Endodermal cell (in vitro differentiated cells): ENCODE data around the gene VCPKMT. TPM values are rescaled to one million over a fixed set of nuclear protein-coding genes. Genes with fewer than 3 reads are reported as not detected.

ENCODE experiments used
- DNase-seq: peaks from one replicate; pipeline ENCODE4 v3.0.0-alpha.2; 2017
- H3K27ac ChIP-seq: 2 replicates; pipeline ENCODE4 v1.5.1; 2013; ENCODE audit warnings: mild to moderate bottlenecking, low read depth, low read length, moderate library complexity
- H3K27me3 ChIP-seq: 2 replicates; pipeline ENCODE4 v1.6.1; 2013; ENCODE audit warnings: mild to moderate bottlenecking, low read length, moderate library complexity; ENCODE audit not compliant: insufficient read depth, control insufficient read depth, poor library complexity, severe bottlenecking
- H3K36me3 ChIP-seq: 2 replicates; pipeline ENCODE4 v1.7.0; 2013; ENCODE audit warnings: mild to moderate bottlenecking, low read length, moderate library complexity; ENCODE audit not compliant: control insufficient read depth, insufficient read depth
- H3K4me1 ChIP-seq: one replicate; pipeline ENCODE4 v1.7.0; 2013; ENCODE audit warnings: low read length; ENCODE audit not compliant: control insufficient read depth, insufficient read depth
- H3K4me3 ChIP-seq: 2 replicates; pipeline ENCODE4 v1.5.1; 2013; ENCODE audit warnings: mild to moderate bottlenecking, low read length, moderate library complexity
- H3K9ac ChIP-seq: 2 replicates; pipeline ENCODE4 v1.6.1; 2013; ENCODE audit warnings: mild to moderate bottlenecking, low read length, moderate library complexity; ENCODE audit not compliant: poor library complexity, severe bottlenecking; ENCODE audit errors: extremely low read depth
- H3K9me3 ChIP-seq: 2 replicates; pipeline ENCODE4 v1.6.1; 2013; ENCODE audit warnings: mild to moderate bottlenecking, low read length, moderate library complexity; ENCODE audit not compliant: control insufficient read depth
- H3K27ac Mint-ChIP-seq: 2 replicates; pipeline ENCODE4 v1.8.0; 2020; ENCODE audit warnings: mixed read lengths
- H3K27me3 Mint-ChIP-seq: 2 replicates; pipeline ENCODE4 v1.8.0; 2021; ENCODE audit warnings: mild to moderate bottlenecking, mixed read lengths; ENCODE audit not compliant: insufficient read depth
- H3K36me3 Mint-ChIP-seq: 2 replicates; pipeline ENCODE4 v1.8.0; 2020; ENCODE audit warnings: low read depth, mixed read lengths
- H3K4me1 Mint-ChIP-seq: 2 replicates; pipeline ENCODE4 v1.8.0; 2020; ENCODE audit warnings: mixed read lengths
- H3K4me3 Mint-ChIP-seq: 2 replicates; pipeline ENCODE4 v1.8.0; 2020; ENCODE audit warnings: mild to moderate bottlenecking, moderate library complexity, mixed read lengths
- H3K9me3 Mint-ChIP-seq: 2 replicates; pipeline ENCODE4 v1.8.0; 2020; ENCODE audit warnings: mild to moderate bottlenecking, mixed read lengths
- CTCF ChIP-seq: fragments of 200-600 bp; sonication (generic); conservative IDR thresholded peaks from 2 replicates; pipeline ENCODE4 v1.5.0; 2021; ENCODE audit warnings: antibody characterized with exemption, mild to moderate bottlenecking
- WGBS, 2 experiments: methylation state at CpG; one replicate each; pipeline versions ENCODE4 v1.1.5 to v1.1.7; 2013; ENCODE audit warnings: missing lambda C conversion rate in 2 of 2, mixed read lengths in 1 of 2; ENCODE audit not compliant: insufficient coverage in 1 of 2, insufficient read length in 1 of 2; 5-methylcytosine and 5-hydroxymethylcytosine counted together
- total RNA-seq, 2 donors: library from RNA; stranded (reverse); fragmentation: NEBNext Ultra II Directional in 1 of 2; extraction: Animal tissue kit (Norgen Biotek cat#: 25700) in 1 of 2; gene quantifications; 2 replicates in 1 of 2; 3 replicates in 1 of 2; pipeline ENCODE4 v1.2.1, GENCODE V29; 2021

Gene VCPKMT
- total RNA-seq, 2 donors from 2014 or later: 9.6 to 13.4 TPM

DNA sequence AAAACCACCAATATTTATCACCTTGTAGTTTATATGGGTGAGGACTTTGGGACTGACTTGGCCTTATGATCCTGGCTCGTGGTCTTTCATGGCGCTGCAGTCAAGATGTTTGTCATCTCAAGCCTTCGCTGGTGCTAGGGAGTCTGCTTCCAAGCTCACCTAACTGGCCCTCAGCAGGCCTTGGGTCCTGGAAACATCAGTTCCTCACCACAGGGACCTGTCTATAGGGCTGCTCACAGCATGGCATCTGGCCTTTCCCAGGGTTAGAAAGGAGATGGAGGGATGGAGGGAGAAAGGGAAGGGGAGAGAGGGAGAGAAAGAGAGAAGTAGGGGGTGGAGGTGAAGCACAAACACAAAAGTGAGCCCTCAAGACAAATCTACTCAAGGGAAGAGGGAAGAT lies 31.7 kb downstream of the VCPKMT start:
- Histone ChIP-seq H3K9ac (no peak overlapping the region), H3K36me3 (no peaks in the 10 kb centered on the region), H3K27ac (no peak overlapping the region), H3K4me1 (no peaks in the 10 kb centered on the region), H3K4me3 (no peak overlapping the region), H3K9me3 (no peaks in the 10 kb centered on the region), H3K27me3 (no peaks in the 10 kb centered on the region)
- H3K27me3 Mint-ChIP-seq: no peaks in the 10 kb centered on the region
- no peaks in the 10 kb centered on the region for H3K9me3 Mint-ChIP-seq
- H3K27ac Mint-ChIP-seq: no peak overlapping the region
- WGBS, 2 experiments: 91 to 100% methylated on average over 2 to 3 of the region's 3 CpGs
- H3K4me3 Mint-ChIP-seq: no peak overlapping the region
- no peak for TF ChIP-seq CTCF
- DNase-seq: no peak
- no peaks in the 10 kb centered on the region for H3K4me1 Mint-ChIP-seq
- no peaks in the 10 kb centered on the region for H3K36me3 Mint-ChIP-seq

DNA sequence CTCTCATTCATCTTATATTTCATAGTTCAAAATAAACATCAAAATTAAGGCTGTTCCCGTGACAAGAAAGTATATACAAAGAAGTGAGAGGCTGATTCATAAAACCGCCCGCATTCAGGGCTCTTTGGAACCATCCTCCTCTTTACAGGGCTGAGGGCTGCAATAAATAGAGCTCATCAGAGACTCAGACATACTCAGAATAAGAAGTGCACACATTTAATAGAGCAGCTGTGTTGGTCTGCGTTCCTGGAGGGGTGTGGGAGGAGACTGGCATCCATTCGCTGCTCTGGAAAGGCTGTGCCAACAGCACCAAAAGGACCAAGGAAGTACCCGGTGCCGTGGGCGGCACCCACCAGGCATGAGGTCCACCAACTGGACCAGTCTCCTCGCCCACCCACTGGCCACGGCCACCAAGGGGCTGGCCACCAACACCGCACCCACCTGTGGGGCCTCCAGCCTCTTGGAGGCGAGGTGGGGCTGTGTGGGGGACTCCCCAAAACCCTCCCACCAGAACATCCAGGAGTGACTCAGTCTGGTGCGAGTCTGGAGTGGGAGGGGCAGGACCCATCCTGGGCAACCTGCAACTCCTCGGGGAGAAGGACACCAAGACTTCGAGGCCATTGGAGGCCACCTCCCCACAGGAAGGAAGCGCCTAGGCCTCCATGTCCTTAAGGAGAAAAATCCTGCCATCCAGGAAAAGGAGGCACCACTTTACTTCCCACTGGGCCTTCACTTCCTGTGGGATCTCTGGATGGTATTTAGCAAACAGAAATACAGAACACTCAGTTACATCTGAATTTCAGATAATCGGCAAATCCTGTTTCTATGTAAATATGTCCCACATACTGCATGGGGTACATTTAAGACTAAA lies 32.7 kb downstream of the VCPKMT start:
- DNase-seq: no peak
- WGBS, 2 experiments: 93 to 96% methylated on average over 11 to 17 of the region's 17 CpGs
- H3K9me3 ChIP-seq: no peaks in the 10 kb centered on the region
- no peak overlapping the region for H3K4me3 ChIP-seq
- TF ChIP-seq CTCF: no peak
- H3K9ac ChIP-seq: no peak overlapping the region
- Mint-ChIP-seq H3K4me1 (no peaks in the 10 kb centered on the region), H3K27ac (no peak overlapping the region), H3K36me3 (no peaks in the 10 kb centered on the region), H3K9me3 (no peaks in the 10 kb centered on the region), H3K27me3 (no peaks in the 10 kb centered on the region), H3K4me3 (no peak overlapping the region)
- H3K36me3 ChIP-seq: no peaks in the 10 kb centered on the region
- no peak overlapping the region for H3K27ac ChIP-seq
- H3K4me1 ChIP-seq: no peaks in the 10 kb centered on the region
- no peaks in the 10 kb centered on the region for H3K27me3 ChIP-seq

- Histone ChIP-seq H3K36me3 (no peaks in the 10 kb centered on the region), H3K9me3 (no peaks in the 10 kb centered on the region), H3K4me1 (no peaks in the 10 kb centered on the region), H3K27ac (no peak overlapping the region), H3K27me3 (no peaks in the 10 kb centered on the region), H3K4me3 (no peak overlapping the region), H3K9ac (no peak overlapping the region)
- WGBS, 2 experiments: 96 to 100% methylated on average over 8 to 10 of the region's 10 CpGs
- no peak overlapping the region for H3K27ac Mint-ChIP-seq
- peaks cover 4% of the 10 kb centered on the region for H3K9me3 Mint-ChIP-seq
- H3K36me3 Mint-ChIP-seq: no peaks in the 10 kb centered on the region
- no peak overlapping the region for H3K4me3 Mint-ChIP-seq
- DNase-seq: no peak
- H3K4me1 Mint-ChIP-seq: no peaks in the 10 kb centered on the region
- TF ChIP-seq CTCF: no peak
- peaks cover under 1% of the 10 kb centered on the region for H3K27me3 Mint-ChIP-seq
Measured at GRCh38 chr14:50082784-50083466, 33.4 kb downstream of the VCPKMT start.
